ENCODE measurements around the gene LRRC4C.

- TF ChIP-seq SP1 (IDR thresholded peaks at IDR 0.05) = no peak
- no peak for TF ChIP-seq FOXA1 (IDR thresholded peaks at IDR 0.05)
- TF ChIP-seq YY1 (IDR thresholded peaks at IDR 0.05) = no peak
- TF ChIP-seq, protein P1, sequence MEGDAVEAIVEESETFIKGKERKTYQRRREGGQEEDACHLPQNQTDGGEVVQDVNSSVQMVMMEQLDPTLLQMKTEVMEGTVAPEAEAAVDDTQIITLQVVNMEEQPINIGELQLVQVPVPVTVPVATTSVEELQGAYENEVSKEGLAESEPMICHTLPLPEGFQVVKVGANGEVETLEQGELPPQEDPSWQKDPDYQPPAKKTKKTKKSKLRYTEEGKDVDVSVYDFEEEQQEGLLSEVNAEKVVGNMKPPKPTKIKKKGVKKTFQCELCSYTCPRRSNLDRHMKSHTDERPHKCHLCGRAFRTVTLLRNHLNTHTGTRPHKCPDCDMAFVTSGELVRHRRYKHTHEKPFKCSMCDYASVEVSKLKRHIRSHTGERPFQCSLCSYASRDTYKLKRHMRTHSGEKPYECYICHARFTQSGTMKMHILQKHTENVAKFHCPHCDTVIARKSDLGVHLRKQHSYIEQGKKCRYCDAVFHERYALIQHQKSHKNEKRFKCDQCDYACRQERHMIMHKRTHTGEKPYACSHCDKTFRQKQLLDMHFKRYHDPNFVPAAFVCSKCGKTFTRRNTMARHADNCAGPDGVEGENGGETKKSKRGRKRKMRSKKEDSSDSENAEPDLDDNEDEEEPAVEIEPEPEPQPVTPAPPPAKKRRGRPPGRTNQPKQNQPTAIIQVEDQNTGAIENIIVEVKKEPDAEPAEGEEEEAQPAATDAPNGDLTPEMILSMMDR (IDR thresholded peaks at IDR 0.05; ENCODE audit: low read depth, low read length, missing input control) = no peak
- no peak for TF ChIP-seq RAD21 (IDR thresholded peaks at IDR 0.05)
These were observed 326.4 kb downstream of the LRRC4C start for GRCh38 chr11:41133023-41133422.

All from liver (tissue), 3 donors.